ENCODE results near the gene PACS1. TPM values are rescaled to one million over a fixed set of nuclear protein-coding genes. Genes with fewer than 3 reads are reported as not detected.

Gene PACS1
- polyA plus RNA-seq, 1 of the 3 experiments (the other 2 are of a cell fraction) = 37.3 TPM

- Histone ChIP-seq H3K4me2 (no peak overlapping the region), H3K79me2 (ENCODE audit: insufficient read depth) (no peaks in the 10 kb centered on the region), H2AFZ (ENCODE audit: low read depth) (no peak overlapping the region), H3K9ac (no peak overlapping the region), H3F3A (replicated peaks; ENCODE audit: insufficient read depth) (peaks cover 8% of the 10 kb centered on the region), H3K4me3 (ENCODE audit: low read depth in 2 of 2, low read length in 1 of 2) (no peak overlapping the region), H3K36me3 (replicated peaks in 1 of 2; ENCODE audit: control insufficient read depth in 1 of 2, insufficient read depth in 2 of 2, low read length in 1 of 2) (peaks cover 29 to 48% of the 10 kb centered on the region in 2 experiments), H3K27me3 (ENCODE audit: insufficient read depth) (no peaks in the 10 kb centered on the region), H3K27ac (ENCODE audit: low read depth in 2 of 2, low read length in 1 of 2) (no peak overlapping the region), H3K9me2 (no peaks in the 10 kb centered on the region), H4K20me1 (ENCODE audit: insufficient read depth) (0 out of 2 replicates have a peak, but pooled peaks cover 4% of the 10 kb centered on the region), H3K4me1 (ENCODE audit: control insufficient read depth in 1 of 2, insufficient read depth in 2 of 2, low read depth in 1 of 2, low read length in 1 of 2) (peaks cover 0 to 4% of the 10 kb centered on the region in 2 experiments; a peak in 1 of 4 replicates), H3K9me3 (no peaks in the 10 kb centered on the region)
- 94% methylated on average over 16 of the region's 19 CpGs for WGBS (ENCODE audit: low lambda C conversion rate)
- TF ChIP-seq USF2 (IDR thresholded peaks at IDR 0.05; ENCODE audit: borderline replicate concordance, low read depth, low read length) = no peak
- no peak for TF ChIP-seq ELF1 (IDR thresholded peaks at IDR 0.05)
- TF ChIP-seq TAF1 (IDR thresholded peaks at IDR 0.05; ENCODE audit: borderline replicate concordance, low read depth, low read length) = no peak
- no peak for TF ChIP-seq TEAD4 (IDR thresholded peaks at IDR 0.05; ENCODE audit: borderline replicate concordance, insufficient read depth)
- TF ChIP-seq POLR2AphosphoS5 (IDR thresholded peaks at IDR 0.05; ENCODE audit: low read depth, low read length) = no peak
- TF ChIP-seq JUND (IDR thresholded peaks at IDR 0.05) = no peak
- TF ChIP-seq GATA2 (CRISPR knock-in tag; IDR thresholded peaks at IDR 0.05) = no peak
- no peak for TF ChIP-seq RXRA (IDR thresholded peaks at IDR 0.05; ENCODE audit: borderline replicate concordance, low read depth)
- no peak for TF ChIP-seq TCF12 (IDR thresholded peaks at IDR 0.05)
- TF ChIP-seq FOSL2 (IDR thresholded peaks at IDR 0.05; ENCODE audit: borderline replicate concordance, low read depth) = no peak
- TF ChIP-seq SMC3 (IDR thresholded peaks at IDR 0.05; ENCODE audit: low read depth, low read length) = no peak
- no peak for TF ChIP-seq NFIC (IDR thresholded peaks at IDR 0.05; ENCODE audit: borderline replicate concordance)
- no peak for TF ChIP-seq FOXM1 (IDR thresholded peaks at IDR 0.05; ENCODE audit: low read depth)
- TF ChIP-seq FOXJ3 (CRISPR knock-in tag; IDR thresholded peaks at IDR 0.05) = no peak
- no peak for TF ChIP-seq CTCF (IDR thresholded peaks at IDR 0.05)
- no peak for TF ChIP-seq NRF1 (IDR thresholded peaks at IDR 0.05; ENCODE audit: low read depth, low read length)
- no peak for TF ChIP-seq YY1 (IDR thresholded peaks at IDR 0.05; ENCODE audit: low read depth)
- TF ChIP-seq IRF3 (IDR thresholded peaks at IDR 0.05; ENCODE audit: low read depth, low read length) = no peak
- no peak for TF ChIP-seq REST (IDR thresholded peaks at IDR 0.05; ENCODE audit: low read depth, low read length)
- TF ChIP-seq MAX (IDR thresholded peaks at IDR 0.05; ENCODE audit: low read depth) = no peak
- ChIA-PET POLR2A (no interaction called here), CTCF (interaction anchor here (0.9 to 6.7 kb wide), 5 partner anchors 10 to 116 kb away, joined by 3 to 73 read pairs (median 5); partner anchors contain the start of genes CNIH2, RAB1B and RIN1)
- no peak for DNase-seq
These were observed 149.9 kb downstream of the PACS1 start for GRCh38 chr11:66219846-66220565.

All from SK-N-SH (cell line).